Amygdala (tissue), 56 donors: Measurements from ENCODE around the gene PDXK.
"Not testable (repeated sequence)": the region's sequence is repeated elsewhere in the genome, so short reads cannot be mapped to it uniquely, and the experiment has no call there.

Source experiments
- DNase-seq, 56 donors: peaks; one replicate each; lab custom pipeline; 2025; lab: John Stamatoyannopoulos, UW

The PDXK gene

DNA sequence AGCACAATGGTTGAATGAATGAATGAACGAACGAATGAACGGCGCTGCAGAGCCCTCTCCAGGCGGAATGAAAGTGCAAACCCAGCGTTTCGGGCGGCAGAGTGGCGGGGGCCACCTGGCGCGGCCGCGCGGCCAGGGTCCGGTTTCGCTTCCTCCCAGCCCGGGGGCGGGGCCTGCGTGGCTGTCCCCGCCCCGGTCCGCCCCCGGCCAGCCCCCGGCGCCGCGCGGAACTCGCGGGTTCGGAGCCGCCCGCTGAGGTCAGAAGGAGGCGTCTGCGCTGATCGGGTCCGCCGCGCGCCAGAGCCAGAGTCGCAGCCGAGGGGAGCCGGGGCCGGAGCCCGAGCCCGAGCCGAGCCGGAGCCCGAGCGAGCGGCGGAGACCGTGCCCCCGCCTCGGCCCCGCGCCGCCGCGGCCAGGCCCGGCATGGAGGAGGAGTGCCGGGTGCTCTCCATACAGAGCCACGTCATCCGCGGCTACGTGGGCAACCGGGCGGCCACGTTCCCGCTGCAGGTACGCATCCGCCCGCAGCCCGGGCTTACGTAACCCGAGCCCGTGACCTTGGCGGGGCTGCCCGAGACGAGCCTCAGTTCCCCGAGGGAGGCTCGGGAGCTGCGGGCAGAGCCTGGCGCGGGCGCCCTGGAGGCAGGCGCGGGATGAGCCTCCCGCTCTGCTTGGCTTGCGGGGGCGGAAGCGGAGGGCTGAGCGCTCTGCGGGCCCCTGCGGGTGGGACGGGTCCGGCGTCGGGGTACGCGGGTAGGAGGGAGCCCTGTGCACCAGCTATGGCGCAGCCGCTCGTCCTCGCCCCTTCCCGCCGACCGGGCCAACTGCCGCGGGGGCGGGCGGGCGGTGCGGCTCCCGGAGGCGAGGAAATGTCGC lies at the start of gene PDXK:
TSS of gene PDXK (plus strand) at position 258 of the 876 bp plus-strand sequence. CDS start at position 424, 166 bp downstream.
- DNase-seq = peak in 51 of 56 donors; percentile 20 to 88 (median 72)

GRCh38 chr21:43669828-43670605 lies 48.9 kb upstream of the PDXK start:
- no peak for DNase-seq

- DNase-seq = no peak
These were observed 43.1 kb upstream of the PDXK start for GRCh38 chr21:43675871-43676270.

- no peak for DNase-seq
These were observed 42.5 kb upstream of the PDXK start for GRCh38 chr21:43676391-43676790.

DNA sequence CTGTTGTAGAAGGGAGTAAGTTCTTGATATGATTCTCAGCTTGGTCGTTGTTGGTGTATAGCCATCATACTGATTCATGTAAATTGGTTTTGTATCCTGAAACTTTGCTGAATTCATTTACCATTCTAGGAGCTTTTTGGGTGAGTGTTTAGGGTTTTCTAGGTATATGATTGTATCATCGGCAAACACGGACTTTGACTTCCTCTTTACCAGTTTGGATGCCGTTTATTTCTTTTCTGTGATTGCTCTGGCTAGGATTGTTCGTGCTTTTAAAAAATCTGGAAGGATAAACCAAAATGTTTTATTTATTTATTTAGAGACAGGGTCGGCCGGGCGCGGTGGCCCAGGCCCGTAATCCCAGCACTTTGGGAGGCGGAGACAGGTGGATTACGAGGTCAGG lies 39.0 kb upstream of the PDXK start:
- DNase-seq = no peak

DNA sequence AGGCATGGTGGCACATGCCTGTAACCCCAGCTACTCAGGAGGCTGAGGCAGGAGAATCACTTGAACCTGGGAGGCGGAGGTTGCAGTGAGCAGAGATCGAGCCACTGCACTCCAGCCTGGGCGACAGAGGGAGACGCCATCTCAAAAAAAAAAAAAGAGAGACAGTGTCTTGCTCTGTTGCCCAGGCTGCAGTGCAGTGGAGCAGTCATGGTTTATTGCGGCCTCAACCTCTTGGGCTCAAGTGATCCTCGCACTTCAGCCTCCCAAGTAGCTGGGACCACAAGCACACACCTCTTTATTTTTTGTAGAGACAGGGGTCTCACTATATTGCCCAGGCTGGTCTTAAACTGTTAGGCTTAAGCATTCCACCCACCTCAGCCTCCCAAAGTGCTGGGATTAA lies 38.5 kb upstream of the PDXK start:
- DNase-seq = not testable (repeated sequence)

- DNase-seq = no peak
These were observed 37.3 kb upstream of the PDXK start for GRCh38 chr21:43681650-43682049.

- no peak for DNase-seq
These were observed 34.5 kb upstream of the PDXK start for GRCh38 chr21:43684424-43684823.

DNA sequence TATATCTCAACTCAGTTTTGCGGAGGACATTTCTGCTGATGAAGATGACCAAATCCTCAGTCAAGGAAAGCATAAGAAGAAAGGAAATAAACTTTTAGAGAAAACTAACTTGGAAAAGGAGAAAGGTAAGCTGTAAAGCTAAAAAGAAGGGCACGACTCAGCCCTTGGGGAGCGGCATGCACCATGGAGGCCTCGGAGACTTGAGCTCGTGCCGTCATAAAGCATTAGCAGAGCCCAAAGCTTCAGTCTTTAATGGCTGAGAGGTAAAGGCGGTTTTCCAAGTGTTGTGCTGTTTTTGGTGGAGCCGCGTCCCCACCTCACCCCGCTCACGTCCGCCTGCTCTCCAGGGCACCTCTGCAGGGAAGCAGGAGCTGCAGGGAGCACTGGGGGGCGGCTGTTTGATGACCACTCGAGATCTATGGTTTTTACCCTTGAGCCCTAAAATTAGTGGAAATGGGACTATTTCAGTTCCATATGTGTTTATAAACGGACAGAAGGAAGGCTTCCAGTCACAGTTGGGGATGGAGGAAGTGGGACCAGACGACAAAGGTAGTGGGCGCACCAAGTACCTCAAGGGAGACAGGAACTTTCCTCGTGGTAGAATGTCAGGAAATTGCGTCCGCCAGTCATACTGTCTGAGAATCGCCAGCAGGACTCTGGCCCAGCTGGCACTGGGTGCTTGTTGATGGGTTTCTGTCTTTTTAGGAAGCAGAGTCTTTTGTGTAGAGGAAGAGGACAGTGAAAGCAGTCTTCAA lies 31.9 kb upstream of the PDXK start:
- peak in 1 of 56 donors; percentile 28 for DNase-seq

GRCh38 chr21:43687566-43688399 lies 31.1 kb upstream of the PDXK start:
- no peak for DNase-seq

- DNase-seq = no peak
These were observed 30.0 kb upstream of the PDXK start for GRCh38 chr21:43688906-43689305.

DNA sequence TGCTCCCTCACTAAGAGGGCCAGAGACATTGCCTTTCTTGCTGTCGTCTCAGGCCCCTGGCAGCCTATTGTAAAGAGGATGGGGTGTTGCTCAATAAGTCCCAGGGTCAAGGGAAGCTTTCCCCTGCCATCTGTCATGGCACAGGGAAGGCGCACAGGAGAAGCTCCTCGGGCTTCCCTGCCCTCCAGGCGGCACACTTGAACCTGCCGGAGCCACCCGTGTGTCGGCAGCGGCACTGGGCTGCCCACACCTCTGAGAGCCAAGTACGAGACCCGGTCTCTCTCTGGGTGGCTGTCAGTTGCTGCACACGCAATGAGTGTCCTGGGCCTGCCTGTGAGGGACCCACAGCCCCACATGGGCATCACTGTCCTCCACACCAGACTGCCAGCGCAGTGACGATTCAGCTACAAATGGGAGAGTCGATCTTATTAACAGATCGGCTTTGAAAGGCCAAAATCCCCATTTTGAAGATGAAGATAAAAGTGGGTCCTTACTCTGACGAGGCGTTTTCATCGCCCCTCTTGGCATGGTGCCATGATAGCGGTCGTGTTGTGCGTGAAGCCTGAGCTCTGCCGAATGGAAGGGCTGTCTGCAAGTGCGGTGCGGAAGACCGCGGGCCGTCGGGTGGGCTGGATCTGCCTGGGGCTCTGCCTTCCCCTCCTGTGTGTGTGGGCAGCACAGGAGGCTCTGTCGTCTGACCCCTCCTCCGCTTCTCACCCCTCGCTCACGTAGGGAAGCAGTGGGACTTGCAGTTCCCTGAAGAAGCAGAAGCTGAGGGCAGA lies 29.2 kb upstream of the PDXK start:
- DNase-seq = no peak

- no peak for DNase-seq
These were observed 28.6 kb upstream of the PDXK start for GRCh38 chr21:43690346-43690745.

- no peak for DNase-seq
These were observed 27.7 kb upstream of the PDXK start for GRCh38 chr21:43691086-43691795.

GRCh38 chr21:43691801-43692200 lies 27.1 kb upstream of the PDXK start:
- no peak for DNase-seq

- no peak for DNase-seq
These were observed 26.0 kb upstream of the PDXK start for GRCh38 chr21:43692949-43693348.

DNA sequence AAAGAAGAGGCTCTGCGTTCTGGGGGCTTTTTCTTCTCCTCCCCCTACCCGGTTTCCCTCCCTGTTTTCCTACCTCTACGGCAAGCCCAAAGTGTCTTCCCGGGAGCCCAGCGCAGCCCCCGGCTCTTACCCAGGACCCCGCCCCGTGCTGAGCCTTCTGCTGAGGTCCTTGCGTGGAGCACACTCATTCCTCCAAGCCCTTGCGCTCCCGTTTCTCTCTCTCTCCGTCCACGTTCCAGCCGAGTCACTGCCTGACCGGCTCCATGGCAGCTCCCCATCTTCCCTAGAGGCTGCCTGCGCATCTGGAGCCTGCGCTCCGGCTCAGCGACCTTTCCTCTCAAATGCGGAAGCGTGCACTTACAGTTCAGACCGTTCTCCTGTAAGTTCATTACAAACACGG lies 24.9 kb upstream of the PDXK start:
- DNase-seq = no peak

DNA sequence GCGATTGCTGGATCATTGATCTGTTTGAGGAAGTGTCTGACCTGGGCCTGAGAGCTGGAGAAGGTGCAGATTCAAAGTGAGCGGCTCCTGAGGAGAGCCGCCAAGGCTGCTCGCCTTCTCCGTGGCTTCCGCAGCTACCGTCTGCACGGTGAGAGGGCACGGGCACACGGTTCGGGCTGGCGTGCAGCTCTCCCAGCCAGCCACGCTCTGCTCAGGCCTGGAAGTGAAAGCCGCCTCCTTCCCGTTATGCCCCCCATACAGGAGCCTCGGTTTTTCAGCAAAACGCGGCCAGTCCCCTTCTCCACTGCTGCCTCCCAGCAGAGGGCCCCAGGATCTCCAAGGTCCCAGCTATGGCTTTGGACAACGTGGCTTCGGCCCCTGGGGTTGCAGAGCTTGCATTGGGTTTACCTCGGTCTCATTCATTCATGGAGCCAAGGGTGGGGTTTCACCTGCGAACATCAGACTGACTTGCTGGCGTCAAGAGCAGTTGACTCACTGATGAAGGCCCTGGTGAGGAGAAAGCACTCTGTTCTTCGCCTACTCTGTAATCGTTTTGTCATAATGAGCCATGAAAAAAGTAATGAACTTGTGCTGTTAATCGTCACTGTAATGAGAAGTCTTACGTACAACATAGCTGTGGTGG lies 24.4 kb upstream of the PDXK start:
- no peak for DNase-seq
